ENCODE measurements around the gene YWHAE.

DNA sequence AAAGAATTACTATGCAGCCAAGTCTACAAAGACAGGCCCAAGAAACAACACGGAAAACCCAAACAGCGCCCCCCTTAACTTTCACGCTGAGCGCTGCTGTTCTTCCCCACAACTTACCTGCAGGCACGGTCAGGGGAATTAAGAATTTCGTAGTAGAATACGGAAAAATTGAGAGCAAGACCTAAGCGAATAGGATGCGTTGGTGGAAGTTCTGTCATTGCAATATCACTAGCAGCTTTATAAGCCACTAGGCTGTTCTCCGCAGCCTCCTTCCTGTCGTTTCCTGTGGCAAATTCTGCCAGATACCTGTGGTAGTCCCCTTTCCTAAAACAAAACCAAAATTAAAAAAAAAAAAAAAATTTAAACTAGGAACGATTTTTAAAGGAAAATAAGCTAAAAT lies 39.0 kb downstream of the YWHAE start:
- no peak for TF ChIP-seq SUZ12 (IDR thresholded peaks at IDR 0.05)
- no peak for TF ChIP-seq SP1 (IDR thresholded peaks at IDR 0.05)
- no peak for TF ChIP-seq LEF1 (IDR thresholded peaks at IDR 0.05; ENCODE audit: borderline replicate concordance)
- TF ChIP-seq, protein P1, sequence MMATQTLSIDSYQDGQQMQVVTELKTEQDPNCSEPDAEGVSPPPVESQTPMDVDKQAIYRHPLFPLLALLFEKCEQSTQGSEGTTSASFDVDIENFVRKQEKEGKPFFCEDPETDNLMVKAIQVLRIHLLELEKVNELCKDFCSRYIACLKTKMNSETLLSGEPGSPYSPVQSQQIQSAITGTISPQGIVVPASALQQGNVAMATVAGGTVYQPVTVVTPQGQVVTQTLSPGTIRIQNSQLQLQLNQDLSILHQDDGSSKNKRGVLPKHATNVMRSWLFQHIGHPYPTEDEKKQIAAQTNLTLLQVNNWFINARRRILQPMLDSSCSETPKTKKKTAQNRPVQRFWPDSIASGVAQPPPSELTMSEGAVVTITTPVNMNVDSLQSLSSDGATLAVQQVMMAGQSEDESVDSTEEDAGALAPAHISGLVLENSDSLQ (IDR thresholded peaks at IDR 0.05), result no peak
- TF ChIP-seq BHLHE40 (IDR thresholded peaks at IDR 0.05; ENCODE audit: borderline replicate concordance), result no peak

All from HEK293T (cell line).